ENCODE measurements around the gene ITGB4.

ITGB4 gene

DNA sequence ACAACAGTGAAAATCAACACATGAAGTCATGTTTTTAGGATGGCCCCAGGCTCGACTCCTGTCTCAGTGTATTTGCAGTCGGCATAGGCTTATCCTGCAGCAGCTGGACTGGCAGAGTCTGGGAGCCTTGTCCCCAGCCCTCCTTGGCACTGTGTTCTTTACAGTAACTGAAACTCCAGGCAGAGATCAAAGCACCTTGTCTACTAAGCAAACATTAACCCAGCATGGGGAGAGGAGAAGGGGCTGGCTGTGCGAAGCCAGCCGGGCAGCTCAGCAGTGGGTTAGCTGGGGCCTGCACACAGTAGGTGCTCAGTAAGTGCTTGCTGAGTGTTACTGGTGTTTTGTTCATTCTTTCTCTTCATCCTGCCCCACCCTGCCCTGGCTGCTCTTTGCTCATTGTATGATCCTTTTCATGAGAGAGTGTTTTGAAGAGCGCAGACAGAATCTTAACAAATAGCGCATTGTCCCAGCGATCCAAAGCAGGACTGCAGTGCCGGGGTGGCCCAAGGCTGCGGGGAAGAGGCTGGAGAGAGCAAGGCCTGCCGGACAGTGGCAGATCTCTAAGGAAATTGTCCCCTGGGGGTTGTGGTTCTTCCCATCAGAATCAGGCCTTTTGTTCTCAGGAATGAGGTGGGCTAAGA, 23.5 kb upstream of the ITGB4 start:
- no peak for DNase-seq (ENCODE audit: low read depth in 2 of 2)

DNA sequence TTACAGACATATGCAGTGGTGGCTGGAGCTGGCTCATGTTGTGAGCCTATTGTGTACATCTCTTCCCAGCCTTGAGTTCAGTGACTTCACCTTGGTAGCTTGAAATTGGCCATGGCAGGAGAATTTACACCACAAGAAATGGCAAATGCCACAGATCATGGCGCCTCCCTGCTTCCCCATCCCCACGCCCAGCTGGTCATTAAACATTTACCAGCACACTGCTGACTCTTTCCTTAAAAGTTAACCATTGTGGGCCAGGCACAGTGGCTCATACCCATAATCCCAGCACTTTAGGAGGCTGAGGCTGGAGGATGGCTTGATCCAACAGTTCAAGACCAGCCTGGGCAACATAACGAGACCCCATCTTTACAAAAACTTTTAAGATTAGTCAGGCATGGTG, 22.6 kb upstream of the ITGB4 start:
- no peak for DNase-seq (ENCODE audit: low read depth in 2 of 2)

DNA sequence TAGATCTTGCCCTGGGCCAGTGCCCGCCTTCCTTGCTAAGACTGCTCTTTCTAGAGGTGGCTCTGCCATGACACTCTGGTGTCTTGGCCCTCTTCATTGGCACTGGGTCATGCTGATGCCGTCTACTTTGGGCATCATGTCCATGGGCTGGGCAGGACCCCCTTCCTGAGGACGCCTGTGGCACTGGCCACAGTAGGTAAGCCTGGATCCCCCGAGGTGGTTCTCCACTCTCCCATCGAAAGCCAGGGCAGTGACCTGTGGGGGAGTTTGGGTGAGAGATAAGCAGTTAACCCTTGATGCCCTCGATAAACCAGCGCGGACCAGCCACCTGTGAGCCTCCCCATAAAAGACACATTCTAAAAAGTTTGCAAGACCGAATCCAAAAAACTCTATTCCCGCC, 20.0 kb upstream of the ITGB4 start:
- DNase-seq (ENCODE audit: low read depth in 2 of 2) = no peak

DNA sequence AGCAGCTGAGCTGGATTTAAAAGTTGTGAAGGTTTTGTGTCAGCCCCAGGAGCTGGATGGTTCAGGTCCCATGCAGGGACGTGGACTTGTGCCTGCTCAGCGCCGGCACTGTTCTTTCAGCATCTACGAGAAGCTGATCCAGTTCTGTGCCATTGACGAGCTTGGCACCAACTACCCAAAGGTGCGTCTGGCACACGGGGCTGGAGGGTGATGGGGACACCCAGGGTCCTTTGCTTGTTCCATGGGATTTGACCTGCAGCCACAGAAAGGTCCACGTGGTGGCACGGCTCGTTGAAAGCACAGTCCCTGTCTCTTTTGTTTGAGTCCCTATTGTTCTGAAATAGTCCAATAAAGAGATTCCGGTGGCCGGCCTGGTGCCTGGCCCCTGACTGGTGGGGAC, 18.1 kb upstream of the ITGB4 start:
- DNase-seq (ENCODE audit: low read depth in 2 of 2) = no peak

DNA sequence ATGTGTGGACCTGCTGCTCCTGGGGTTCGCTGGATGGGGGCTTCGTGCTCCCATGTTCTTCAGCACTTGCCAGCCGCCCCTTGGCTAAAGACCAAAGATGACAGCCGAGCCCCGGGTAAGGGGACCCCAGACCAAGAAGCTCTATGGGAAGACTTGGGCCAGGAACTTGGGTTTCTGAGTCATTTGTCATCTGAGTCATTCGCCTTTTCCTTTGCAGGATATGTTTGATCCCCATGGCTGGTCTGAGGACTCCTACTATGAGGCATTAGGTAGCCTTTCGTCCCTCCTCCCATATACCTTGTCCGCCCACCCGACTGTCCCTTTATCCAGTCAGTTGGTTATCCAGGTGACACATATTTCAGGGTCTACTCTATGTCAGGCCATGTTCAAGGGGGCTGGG, 17.7 kb upstream of the ITGB4 start:
- DNase-seq (ENCODE audit: low read depth in 2 of 2) = no peak

DNA sequence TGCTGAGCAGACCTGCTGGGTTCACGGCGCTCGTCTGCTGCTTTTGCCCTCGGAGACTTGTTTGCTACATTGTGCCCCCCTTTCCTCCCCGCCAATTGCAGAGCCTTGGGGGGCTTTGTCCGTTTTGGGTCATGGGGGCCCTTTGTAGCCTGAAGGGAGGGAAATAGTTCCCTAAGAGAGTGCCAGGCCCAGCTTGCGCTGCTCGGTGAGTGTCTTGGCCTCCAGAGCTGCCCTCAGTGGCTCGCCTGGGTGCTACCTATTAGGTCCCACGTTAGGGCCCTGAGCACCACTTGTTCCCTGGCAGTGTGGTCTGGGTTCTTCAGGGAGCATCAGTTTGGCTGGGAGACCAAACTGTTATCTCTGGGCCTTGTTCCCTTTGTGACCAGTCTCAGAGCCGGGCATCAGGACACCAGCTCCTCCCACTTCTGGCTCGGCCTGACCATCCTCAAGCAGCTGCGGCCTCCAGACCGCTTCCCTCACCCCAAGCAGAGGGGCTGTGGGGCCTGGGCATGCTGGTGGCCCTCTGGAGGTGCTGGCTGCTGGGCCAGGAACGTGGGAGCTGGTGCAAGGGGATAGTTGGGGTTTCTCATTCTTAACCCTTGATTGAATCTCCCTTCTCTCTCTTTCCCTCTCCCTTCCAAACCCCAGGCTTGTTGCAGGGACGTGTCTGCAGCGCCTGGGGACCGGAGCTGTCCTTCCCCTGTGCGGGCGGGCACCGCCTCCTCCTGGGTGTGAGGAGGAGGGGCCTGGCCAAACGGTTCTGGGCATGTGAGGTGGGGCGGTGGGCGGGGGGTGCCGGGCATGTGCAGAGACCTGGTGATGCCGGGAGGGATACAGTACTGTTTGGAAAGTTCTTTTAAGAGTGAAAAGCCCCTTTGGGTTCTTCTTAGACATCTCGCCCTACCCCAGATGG, 16.0 kb upstream of the ITGB4 start:
- no peak for DNase-seq (ENCODE audit: low read depth in 2 of 2)

DNA sequence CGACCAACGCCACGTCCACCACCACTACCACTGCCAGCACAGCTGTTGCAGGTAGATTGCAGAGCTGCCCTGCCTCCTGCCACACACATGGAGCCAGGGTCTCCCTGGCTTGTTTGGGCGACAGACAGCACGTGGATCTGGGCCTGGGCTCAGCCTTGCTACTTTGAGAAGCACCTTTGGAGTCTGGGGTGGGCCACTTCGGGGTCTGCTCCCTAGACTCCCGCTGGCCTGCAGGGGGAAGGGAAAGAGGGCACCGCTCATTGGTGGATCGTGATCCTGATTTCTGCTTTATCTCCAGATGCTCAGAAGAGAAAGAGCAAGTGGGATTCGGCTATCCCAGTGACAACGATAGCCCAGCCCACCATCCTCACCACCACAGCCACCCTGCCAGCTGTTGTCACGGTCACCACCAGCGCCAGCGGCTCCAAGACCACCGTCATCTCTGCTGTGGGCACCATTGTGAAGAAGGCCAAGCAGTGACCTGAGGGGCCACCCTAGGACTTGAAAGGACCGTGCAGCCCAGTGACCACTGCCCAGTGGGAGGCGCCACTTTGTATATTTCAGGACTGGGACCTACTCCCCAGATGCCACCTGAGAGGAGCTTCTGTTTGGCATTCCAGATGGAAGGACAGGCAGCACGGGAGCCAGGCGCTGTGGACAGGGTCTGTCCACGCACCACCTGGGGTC, 15.1 kb upstream of the ITGB4 start:
- DNase-seq (ENCODE audit: low read depth in 2 of 2) = no peak

DNA sequence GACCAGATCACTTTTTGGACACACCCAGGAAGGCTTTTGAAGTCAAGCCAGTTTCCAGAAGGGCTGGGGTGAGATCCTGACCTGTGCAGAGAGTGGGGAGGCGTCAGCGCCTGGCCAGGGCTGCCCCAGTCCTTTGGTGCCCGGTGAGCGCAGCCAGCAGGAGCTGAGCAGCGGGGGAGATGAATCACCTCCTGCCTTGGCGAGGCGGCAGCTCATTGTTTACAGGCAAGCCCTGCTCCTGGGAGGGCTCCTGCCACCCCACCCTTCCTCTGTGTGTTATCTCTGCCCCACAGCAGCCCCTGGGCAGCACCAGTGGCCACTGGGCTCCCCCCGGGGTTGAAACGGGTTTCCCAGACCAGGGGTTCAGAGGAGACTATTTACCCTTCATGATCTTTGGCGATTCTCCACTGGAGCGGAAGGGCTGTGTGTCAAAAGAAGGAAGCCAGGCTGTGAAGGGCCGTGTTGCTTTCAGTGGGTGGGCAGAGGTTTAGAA, 14.1 kb upstream of the ITGB4 start:
- no peak for DNase-seq (ENCODE audit: low read depth in 2 of 2)

DNA sequence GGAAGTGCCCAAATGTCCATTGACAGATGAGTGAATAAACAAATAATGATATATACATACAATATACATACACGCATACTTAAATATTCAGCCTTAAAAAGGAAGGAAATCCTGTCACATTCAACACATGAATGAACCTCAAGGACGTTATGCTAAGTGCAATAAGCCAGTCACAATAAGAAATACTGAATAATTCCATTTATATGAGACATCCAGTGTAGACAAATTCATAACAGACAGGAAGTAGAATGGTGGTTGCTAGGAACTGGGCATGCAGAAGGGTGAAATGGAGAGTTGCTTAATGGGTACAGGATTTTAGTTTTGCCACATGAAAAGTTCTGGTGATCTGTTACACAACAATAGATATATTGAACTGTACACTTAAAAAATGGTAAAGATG, 8.8 kb upstream of the ITGB4 start:
- DNase-seq (ENCODE audit: low read depth in 2 of 2) = no peak

DNA sequence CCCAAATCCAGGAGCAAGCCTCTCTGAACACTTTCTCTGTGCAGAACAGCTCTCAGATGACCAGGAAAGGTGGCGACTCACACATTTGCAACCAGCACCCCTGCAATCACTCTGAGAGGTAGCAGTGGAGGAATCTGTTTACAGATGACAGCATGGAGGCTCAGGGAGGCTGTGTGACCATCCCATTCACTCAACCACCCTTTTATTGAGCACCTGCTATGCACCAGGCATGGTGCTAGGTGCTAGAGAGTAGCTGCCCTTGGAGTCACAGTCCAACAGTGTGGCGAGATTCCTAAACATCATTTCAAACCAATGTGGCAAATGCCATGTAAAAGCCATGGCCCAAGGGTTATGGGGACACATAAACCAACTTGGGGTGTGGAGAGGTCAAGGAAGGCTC, 1.5 kb upstream of the ITGB4 start:
- DNase-seq (ENCODE audit: low read depth in 2 of 2) = no peak

DNA sequence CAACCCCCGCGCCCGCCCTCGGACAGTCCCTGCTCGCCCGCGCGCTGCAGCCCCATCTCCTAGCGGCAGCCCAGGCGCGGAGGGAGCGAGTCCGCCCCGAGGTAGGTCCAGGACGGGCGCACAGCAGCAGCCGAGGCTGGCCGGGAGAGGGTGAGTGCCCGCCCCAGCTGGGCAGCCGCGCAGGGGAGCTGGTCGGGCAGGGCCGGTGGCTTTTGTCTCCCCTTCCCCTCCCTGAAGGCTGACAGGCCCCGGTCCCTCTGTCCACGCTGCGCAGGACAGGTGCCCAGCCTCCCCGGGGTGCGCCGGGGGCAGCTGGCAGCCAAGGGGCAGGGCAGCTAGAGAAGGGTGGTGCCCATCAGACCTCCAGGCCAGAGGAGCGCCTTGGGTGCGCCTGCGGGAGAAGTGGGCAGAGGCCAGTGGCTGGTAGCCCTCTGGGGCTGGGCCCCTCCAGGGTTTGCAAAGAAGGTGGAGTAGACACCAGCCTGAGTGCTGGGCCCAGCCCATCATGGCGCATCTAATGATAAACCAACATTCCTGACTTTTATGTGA, 278 bp downstream of the ITGB4 start:
- DNase-seq (ENCODE audit: low read depth in 2 of 2) = no peak

DNA sequence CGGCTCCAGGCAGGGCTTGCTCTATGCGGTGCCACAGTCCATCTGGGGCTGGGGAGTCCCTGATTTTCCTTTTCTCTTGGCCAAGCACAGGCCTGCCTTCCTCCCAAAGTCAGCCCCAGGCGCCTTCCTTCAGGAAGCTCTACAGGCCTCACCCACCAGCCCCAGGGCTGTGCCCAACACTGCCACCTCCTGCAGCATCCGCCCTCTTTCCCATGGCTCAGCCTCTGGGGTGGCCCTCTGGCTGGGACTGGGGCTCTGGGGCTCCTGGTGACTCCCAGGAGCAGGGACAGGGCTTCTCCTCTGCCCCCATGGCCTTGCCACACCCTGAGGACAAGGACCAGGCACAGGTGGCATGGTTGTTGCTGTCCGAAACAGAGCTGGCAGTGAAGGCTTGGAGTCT, 817 bp downstream of the ITGB4 start:
- no peak for DNase-seq (ENCODE audit: low read depth in 2 of 2)

DNA sequence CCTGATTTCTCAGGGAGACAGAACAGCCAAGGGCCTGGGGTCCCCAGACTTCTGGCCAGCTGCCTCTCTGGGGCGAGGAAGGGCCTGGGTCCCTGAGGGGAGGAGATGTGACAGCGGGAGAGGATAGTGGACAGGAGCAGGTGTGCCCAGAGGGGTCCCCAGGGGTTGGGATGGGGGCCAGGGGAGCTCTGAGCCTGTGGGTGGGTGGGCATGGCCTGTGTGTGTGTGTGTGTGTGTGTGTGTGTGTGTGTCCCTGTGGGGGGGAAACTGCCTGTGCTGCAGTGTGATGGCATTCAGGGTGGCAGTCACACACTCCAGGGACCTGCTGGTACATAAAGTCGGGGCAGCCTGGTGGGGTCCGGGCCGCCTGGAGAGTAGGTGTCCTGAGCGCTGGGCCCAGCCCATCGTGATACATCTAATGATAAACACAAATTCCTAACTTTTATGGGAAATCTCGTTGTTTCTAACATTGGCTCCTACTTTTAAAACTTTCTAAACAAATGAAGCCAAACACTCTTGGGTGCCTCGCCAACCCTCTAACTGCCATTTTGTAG, 1.4 kb downstream of the ITGB4 start:
- no peak for DNase-seq (ENCODE audit: low read depth in 2 of 2)

DNA sequence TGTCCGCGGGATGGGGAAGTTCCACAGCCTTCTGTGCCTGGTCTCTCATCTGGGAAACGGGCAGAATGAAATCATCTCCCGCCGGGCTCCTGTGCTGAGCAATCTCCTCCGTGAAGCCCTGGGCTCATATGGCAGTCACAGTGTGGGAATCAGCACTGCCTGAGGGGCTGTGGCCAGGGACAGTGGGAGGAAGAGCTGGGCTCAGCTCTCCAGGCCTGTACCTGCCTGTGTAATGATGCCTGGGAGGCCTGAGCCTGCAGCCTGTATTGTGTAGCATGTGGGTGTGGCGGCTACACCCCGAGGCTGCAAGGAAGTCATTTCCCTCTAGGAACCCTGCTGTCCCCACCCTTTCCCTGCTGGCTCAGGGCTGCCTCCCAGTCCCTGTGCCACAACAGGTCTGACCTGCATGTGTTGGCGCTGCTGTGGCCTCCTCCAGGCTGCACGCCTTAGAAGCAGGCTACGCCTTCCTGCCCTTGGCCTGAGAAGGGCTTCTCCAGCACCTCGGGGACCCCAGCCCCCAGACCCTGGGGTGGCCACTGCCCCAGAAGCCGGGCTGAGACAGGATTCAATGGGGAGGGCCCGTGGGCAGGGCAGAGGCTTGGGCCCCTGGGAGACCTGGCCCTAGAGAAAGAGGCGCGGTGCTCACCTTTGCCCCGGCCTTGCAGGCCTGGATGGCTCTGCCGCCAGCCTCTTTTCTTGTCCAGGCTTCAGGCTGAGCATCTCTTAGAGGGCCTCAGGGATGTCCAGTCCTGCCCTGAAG, 2.1 kb downstream of the ITGB4 start:
- no peak for DNase-seq (ENCODE audit: low read depth in 2 of 2)

DNA sequence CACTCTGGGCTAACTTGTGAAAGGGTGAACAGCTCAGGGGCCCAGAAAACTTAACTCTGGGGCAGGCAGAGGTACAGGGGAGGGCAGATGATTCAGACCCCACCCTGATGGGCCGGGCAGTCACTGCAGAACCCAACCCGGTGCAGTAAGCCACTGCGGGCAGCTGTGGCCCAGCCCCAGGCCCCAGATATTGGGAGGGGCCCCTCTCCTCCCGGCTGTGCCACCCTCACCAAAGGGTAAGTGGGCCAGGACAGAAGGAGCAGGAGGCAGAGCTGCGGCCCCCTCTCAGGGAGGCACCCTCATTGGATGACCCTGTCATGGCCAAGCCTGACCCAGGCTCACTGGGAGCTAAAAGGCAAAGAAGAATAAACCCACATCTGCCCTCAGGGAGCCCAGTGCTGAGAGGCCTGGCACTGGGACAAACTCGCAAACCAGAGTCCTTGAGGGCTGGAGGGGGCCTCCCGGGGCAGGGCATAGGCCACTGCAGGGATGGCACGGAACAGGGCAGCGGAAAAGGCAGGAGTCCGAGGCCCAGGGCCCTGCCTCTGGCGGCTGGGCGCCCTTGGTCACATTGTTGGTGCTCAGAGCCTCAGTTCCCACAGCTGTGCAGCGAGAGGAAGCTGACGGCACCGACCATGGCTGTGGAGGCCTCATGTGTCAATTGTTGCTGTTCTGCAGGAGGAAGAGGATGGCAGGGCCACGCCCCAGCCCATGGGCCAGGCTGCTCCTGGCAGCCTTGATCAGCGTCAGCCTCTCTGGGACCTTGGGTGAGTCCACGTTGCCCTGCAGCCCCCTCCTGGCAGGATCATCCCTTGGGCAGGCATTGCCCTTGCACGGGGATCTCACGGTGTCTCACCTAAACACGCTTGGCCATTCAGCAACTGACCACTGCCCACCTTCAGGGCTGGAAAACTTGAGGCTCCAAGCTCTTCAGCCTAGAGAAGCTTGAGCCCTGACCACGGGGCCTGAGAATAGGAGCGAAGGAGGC, 3.1 kb downstream of the ITGB4 start:
- no peak for DNase-seq (ENCODE audit: low read depth in 2 of 2)

DNA sequence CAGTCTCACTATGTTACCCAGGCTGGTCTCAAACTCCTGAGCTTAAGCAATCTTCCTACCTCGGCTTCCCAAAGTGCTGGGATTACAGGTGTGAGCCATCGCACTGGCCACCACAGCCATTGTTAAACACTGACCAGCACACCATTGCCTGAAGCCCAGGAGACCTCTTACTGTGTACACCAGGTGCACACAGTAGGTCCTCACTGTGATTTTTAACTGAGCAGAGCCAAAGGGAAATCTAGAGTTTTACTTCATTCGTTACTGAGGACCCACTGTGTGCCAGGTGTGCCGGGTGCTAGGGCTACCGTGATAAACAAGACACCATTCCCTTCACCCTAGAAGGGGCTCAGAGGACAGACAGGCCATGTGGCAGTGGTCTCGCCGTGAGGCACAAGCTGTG, 4.2 kb downstream of the ITGB4 start:
- no peak for DNase-seq (ENCODE audit: low read depth in 2 of 2)

DNA sequence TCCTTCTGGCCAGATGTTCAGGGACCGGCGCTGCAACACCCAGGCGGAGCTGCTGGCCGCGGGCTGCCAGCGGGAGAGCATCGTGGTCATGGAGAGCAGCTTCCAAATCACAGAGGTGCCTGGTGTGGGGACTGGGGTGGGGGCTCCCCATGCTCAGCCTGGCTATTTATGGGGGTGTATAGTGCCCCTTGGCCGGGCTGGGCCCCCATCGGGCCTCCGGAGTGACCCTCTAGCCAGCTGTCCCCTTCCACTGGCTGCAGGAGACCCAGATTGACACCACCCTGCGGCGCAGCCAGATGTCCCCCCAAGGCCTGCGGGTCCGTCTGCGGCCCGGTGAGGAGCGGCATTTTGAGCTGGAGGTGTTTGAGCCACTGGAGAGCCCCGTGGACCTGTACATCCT, 6.1 kb downstream of the ITGB4 start:
- DNase-seq (ENCODE audit: low read depth in 2 of 2) = no peak

DNA sequence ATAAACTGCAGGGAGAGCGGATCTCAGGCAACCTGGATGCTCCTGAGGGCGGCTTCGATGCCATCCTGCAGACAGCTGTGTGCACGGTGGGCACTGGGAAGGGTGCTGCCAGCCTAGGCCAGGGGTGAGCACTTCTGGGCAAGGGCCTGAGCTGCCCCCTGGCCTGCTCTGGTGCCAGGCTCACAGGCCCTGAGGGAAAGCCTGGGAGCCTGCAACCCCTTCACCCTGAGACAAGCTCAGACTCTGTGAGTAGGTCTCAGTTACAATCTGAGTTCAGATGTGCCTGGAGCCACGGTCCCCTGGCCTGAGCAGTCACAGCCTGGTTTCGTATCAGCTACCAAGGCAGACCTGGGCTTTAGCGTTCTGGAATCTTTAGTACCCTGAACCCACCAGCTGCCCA, 8.1 kb downstream of the ITGB4 start:
- DNase-seq (ENCODE audit: low read depth in 2 of 2) = no peak

DNA sequence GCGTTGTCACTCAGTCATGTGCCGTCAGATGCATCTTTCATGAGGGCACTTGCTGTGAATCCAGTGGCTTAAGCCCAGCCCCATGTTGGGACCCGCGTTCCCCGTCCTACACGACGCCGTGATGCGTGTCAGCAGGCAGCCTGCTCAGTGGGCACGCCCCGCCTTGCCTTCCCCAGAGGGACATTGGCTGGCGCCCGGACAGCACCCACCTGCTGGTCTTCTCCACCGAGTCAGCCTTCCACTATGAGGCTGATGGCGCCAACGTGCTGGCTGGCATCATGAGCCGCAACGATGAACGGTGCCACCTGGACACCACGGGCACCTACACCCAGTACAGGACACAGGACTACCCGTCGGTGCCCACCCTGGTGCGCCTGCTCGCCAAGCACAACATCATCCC, 8.8 kb downstream of the ITGB4 start:
- no peak for DNase-seq (ENCODE audit: low read depth in 2 of 2)

DNA sequence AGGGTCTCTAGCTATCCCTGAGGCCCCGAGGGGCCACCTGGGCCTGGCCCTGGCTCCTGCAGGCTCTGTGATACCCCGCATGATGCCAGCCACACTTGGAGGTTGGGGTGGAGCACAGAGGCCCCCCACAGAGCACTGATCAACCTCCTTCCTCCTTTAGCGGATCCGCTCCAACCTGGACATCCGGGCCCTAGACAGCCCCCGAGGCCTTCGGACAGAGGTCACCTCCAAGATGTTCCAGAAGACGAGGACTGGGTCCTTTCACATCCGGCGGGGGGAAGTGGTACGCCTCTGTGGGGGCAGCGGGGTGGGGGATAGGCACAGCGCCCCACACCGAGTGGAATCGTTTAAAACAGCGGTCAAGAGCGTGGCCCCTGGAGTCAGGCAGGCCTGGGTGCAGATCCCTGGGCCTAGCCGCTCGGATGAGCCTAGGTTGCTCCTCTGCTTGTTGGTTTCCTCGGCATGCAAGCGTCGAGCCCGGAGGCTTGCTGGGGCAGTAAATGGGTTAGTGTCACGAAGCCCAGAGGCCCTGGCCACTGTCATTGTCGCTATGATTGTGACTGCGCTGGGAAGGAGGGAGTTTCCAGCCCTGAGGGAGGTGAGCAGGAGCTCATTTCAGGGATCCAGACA, 9.9 kb downstream of the ITGB4 start:
- DNase-seq (ENCODE audit: low read depth in 2 of 2) = no peak
